GM21367 (cell line): ENCODE measurements around the gene TOPBP1.
"Not testable (repeated sequence)": the region's sequence is repeated elsewhere in the genome, so short reads cannot be mapped to it uniquely, and the experiment has no call there.

Experiments used
- ATAC-seq: cut with Tn5 transposase; IDR thresholded peaks from one replicate; pipeline ENCODE4 v1.9.1; 2021; ENCODE audit not compliant: unreplicated experiment

The TOPBP1 gene

GRCh38 chr3:133675631-133676335 lies 14.0 kb upstream of the TOPBP1 start:
- no peak for ATAC-seq

- no peak for ATAC-seq
Observed at GRCh38 chr3:133674290-133674919, 12.7 kb upstream of the TOPBP1 start.

- no peak for ATAC-seq
Observed at GRCh38 chr3:133673746-133674145, 12.0 kb upstream of the TOPBP1 start.

- ATAC-seq, result no peak
Observed at GRCh38 chr3:133672461-133672860, 10.7 kb upstream of the TOPBP1 start.

GRCh38 chr3:133670525-133670995 lies 8.8 kb upstream of the TOPBP1 start:
- ATAC-seq, result no peak

- ATAC-seq, result no peak
Observed at GRCh38 chr3:133669949-133670524, 8.3 kb upstream of the TOPBP1 start.

- ATAC-seq, result no peak
Observed at GRCh38 chr3:133667118-133667517, 5.4 kb upstream of the TOPBP1 start.

GRCh38 chr3:133665188-133665587 lies 3.4 kb upstream of the TOPBP1 start:
- ATAC-seq, result not testable (repeated sequence)

GRCh38 chr3:133663569-133664313 lies 2.0 kb upstream of the TOPBP1 start:
- ATAC-seq, result peak; percentile 54

GRCh38 chr3:133662278-133662651 lies 524 bp upstream of the TOPBP1 start:
- ATAC-seq, result peak; percentile 42

GRCh38 chr3:133659806-133660205 lies 1.9 kb downstream of the TOPBP1 start:
- ATAC-seq, result no peak

GRCh38 chr3:133655731-133656515 lies 5.8 kb downstream of the TOPBP1 start:
- ATAC-seq, result no peak

GRCh38 chr3:133649486-133650068 lies 12.2 kb downstream of the TOPBP1 start:
- ATAC-seq, result no peak

GRCh38 chr3:133644768-133645167 lies 17.0 kb downstream of the TOPBP1 start:
- ATAC-seq, result no peak

GRCh38 chr3:133643611-133644010 lies 18.1 kb downstream of the TOPBP1 start:
- ATAC-seq, result no peak

GRCh38 chr3:133641254-133641653 lies 20.5 kb downstream of the TOPBP1 start:
- ATAC-seq, result no peak

GRCh38 chr3:133633439-133633838 lies 28.3 kb downstream of the TOPBP1 start:
- no peak for ATAC-seq

GRCh38 chr3:133629146-133629545 lies 32.6 kb downstream of the TOPBP1 start:
- no peak for ATAC-seq

GRCh38 chr3:133627789-133628188 lies 34.0 kb downstream of the TOPBP1 start:
- no peak for ATAC-seq

- peak; percentile 100 for ATAC-seq
Observed at GRCh38 chr3:133620066-133620784, 41.5 kb downstream of the TOPBP1 start.
